ENCODE results near the gene CTTNBP2NL.
"Not testable (repeated sequence)": the region's sequence is repeated elsewhere in the genome, so short reads cannot be mapped to it uniquely, and the experiment has no call there.

The CTTNBP2NL gene

DNA sequence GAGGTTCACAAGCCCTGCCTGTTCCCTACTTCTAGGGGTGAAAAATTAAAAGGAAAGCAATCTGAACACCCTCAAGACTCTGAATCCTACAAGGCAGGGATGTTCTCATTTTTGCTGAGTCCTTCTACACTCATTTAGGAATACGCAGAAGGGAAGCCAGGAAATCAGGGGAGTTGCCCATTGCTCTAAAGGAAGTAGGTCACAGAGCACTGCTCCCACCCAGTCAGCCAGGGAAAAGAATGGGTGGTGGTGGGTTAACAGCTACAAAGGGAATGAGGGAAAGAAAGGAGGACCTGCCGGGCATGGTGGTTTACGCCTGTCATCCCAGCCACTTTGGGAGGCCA is 2.4 kb upstream of the CTTNBP2NL start:
- H3K4me1 ChIP-seq = peaks cover 39 to 71% (median 50%) of the 10 kb centered on the region in 10 experiments
- H3K4me3 ChIP-seq = peak overlapping the region in 5 of 10 experiments; percentile 20 to 97 (median 37); a peak in 5 of 20 replicates

GRCh38 chr1:112394743-112395062 is 1.3 kb upstream of the CTTNBP2NL start:
- H3K27me3 ChIP-seq = no peaks in the 10 kb centered on the region
- H3K9me3 ChIP-seq (replicated peaks in 1 of 11) = no peaks in the 10 kb centered on the region
- H3K4me1 ChIP-seq = peaks cover 39 to 75% (median 50%) of the 10 kb centered on the region in 10 experiments
- peak overlapping the region in 6 of 10 experiments; percentile 13 to 97 (median 72); a peak in 10 of 20 replicates for H3K4me3 ChIP-seq
- H3K36me3 ChIP-seq = no peaks in the 10 kb centered on the region
- no peak for TF ChIP-seq Cebpa-rat (IDR thresholded peaks at IDR 0.05)
- peak overlapping the region in 7 of 11 experiments; percentile 40 to 83 (median 69); a peak in 13 of 22 replicates for H3K9ac ChIP-seq
- H3K27ac ChIP-seq = peak overlapping the region in 10 of 11 experiments; percentile 5 to 91 (median 78); a peak in 19 of 22 replicates
- peaks cover 0 to 24% (median 0%) of the 10 kb centered on the region in 11 experiments; a peak in 3 of 22 replicates for H4K20me1 ChIP-seq
- peak overlapping the region; percentile 28 to 98 (median 89); a peak in 20 of 22 replicates for H3K4me2 ChIP-seq

More for the DNA sequence above, 2.4 kb upstream of the CTTNBP2NL start:
- no peak for TF ChIP-seq Cebpa-rat (IDR thresholded peaks at IDR 0.05)
- H3K27me3 ChIP-seq = no peaks in the 10 kb centered on the region
- H3K4me2 ChIP-seq = peak overlapping the region; percentile 28 to 98 (median 89); a peak in 20 of 22 replicates
- H3K27ac ChIP-seq = peak overlapping the region in 9 of 11 experiments; percentile 43 to 91 (median 83); a peak in 17 of 22 replicates
- H3K9me3 ChIP-seq (replicated peaks in 1 of 11) = no peaks in the 10 kb centered on the region
- no peaks in the 10 kb centered on the region for H3K36me3 ChIP-seq
- H4K20me1 ChIP-seq = peaks cover 0 to 13% (median 0%) of the 10 kb centered on the region in 11 experiments; a peak in 3 of 22 replicates
- H3K9ac ChIP-seq = peak overlapping the region in 7 of 11 experiments; percentile 40 to 83 (median 69); a peak in 14 of 22 replicates

- TF ChIP-seq Cebpa-rat (IDR thresholded peaks at IDR 0.05) = no peak
- peak overlapping the region; percentile 71 to 98 (median 91) for H3K4me2 ChIP-seq
- H3K27ac ChIP-seq = peak overlapping the region; percentile 23 to 91 (median 68); a peak in 18 of 22 replicates
- H3K4me3 ChIP-seq = peak overlapping the region; percentile 87 to 98 (median 96)
- peak overlapping the region; percentile 72 to 83 (median 77) for H3K9ac ChIP-seq
- no peaks in the 10 kb centered on the region for H3K36me3 ChIP-seq
- no peaks in the 10 kb centered on the region for H3K9me3 ChIP-seq (replicated peaks in 1 of 11)
- no peaks in the 10 kb centered on the region for H3K27me3 ChIP-seq
- H3K4me1 ChIP-seq = peaks cover 40 to 80% (median 51%) of the 10 kb centered on the region in 10 experiments
- H4K20me1 ChIP-seq = peaks cover 0 to 30% (median 0%) of the 10 kb centered on the region in 11 experiments; a peak in 4 of 22 replicates
These were observed 676 bp upstream of the CTTNBP2NL start for GRCh38 chr1:112395256-112395820.

- Histone ChIP-seq H4K20me1 (peaks cover 0 to 40% (median under 1%) of the 10 kb centered on the region in 11 experiments; a peak in 9 of 22 replicates), H3K27me3 (no peaks in the 10 kb centered on the region), H3K4me2 (peak overlapping the region; percentile 81 to 98 (median 93)), H3K36me3 (0 out of 22 replicates have a peak, but pooled peaks cover 0 to 1% (median 0%) of the 10 kb centered on the region in 11 experiments), H3K4me3 (peak overlapping the region; percentile 87 to 98 (median 96)), H3K27ac (peak overlapping the region in 10 of 11 experiments; percentile 16 to 91 (median 70); a peak in 16 of 22 replicates), H3K9ac (peak overlapping the region; percentile 72 to 83 (median 77)), H3K9me3 (replicated peaks in 1 of 11) (no peaks in the 10 kb centered on the region), H3K4me1 (peaks cover 33 to 85% (median 44%) of the 10 kb centered on the region in 10 experiments)
- no peak for TF ChIP-seq Cebpa-rat (IDR thresholded peaks at IDR 0.05)
These were observed 848 bp downstream of the CTTNBP2NL start for GRCh38 chr1:112396653-112397471.

GRCh38 chr1:112397841-112398240 is 1.8 kb downstream of the CTTNBP2NL start:
- TF ChIP-seq Cebpa-rat (IDR thresholded peaks at IDR 0.05) = no peak
- 0 out of 22 replicates have a peak, but pooled peaks cover 0 to 3% (median 0%) of the 10 kb centered on the region in 11 experiments for H3K36me3 ChIP-seq
- peak overlapping the region in 10 of 11 experiments; percentile 81 to 96 (median 92); a peak in 16 of 22 replicates for H3K4me2 ChIP-seq
- H3K27ac ChIP-seq = no peak overlapping the region
- no peaks in the 10 kb centered on the region for H3K9me3 ChIP-seq (replicated peaks in 1 of 11)
- H3K27me3 ChIP-seq = no peaks in the 10 kb centered on the region
- peaks cover 0 to 49% (median 7%) of the 10 kb centered on the region in 11 experiments; a peak in 9 of 22 replicates for H4K20me1 ChIP-seq
- peaks cover 33 to 83% (median 41%) of the 10 kb centered on the region in 10 experiments for H3K4me1 ChIP-seq
- peak overlapping the region in 2 of 11 experiments; percentile 35 to 83; a peak in 2 of 22 replicates for H3K9ac ChIP-seq
- peak overlapping the region in 2 of 10 experiments; percentile 97; a peak in 1 of 20 replicates for H3K4me3 ChIP-seq

DNA sequence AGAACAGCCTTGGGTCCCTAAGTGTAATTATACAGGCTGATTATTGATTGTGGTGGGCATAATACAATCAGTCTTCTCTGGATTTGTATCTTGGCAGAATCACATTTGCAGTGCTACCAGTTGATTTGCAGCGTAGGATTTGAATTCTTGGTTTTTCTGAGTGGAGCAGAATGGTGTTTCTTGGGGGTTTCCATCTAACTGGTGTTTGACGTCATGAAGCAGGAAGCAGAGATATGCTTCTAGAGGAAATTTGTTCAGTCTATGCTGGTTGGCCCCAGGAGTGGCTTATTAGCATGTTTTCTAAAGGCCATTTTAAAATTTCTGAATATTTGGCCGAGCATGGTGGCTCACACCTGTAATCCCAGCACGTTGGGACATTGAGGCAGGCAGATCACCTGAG is 3.4 kb downstream of the CTTNBP2NL start:
- no peak overlapping the region for H3K9ac ChIP-seq
- peak overlapping the region in 4 of 11 experiments; percentile 2 to 94 (median 8); a peak in 5 of 22 replicates for H3K4me2 ChIP-seq
- peaks cover 22 to 70% (median 27%) of the 10 kb centered on the region in 10 experiments for H3K4me1 ChIP-seq
- TF ChIP-seq Cebpa-rat (IDR thresholded peaks at IDR 0.05) = no peak
- H4K20me1 ChIP-seq = peaks cover 0 to 64% (median 9%) of the 10 kb centered on the region in 11 experiments; a peak in 10 of 22 replicates
- H3K36me3 ChIP-seq = peaks cover 0 to 7% (median 0%) of the 10 kb centered on the region in 11 experiments; a peak in 1 of 22 replicates
- no peaks in the 10 kb centered on the region for H3K9me3 ChIP-seq (replicated peaks in 1 of 11)
- H3K4me3 ChIP-seq = no peak overlapping the region
- no peaks in the 10 kb centered on the region for H3K27me3 ChIP-seq
- H3K27ac ChIP-seq = no peak overlapping the region

GRCh38 chr1:112400706-112401105 is 4.7 kb downstream of the CTTNBP2NL start:
- H3K36me3 ChIP-seq; H3K27ac ChIP-seq; H3K9me3 ChIP-seq (replicated peaks in 1 of 11); H3K27me3 ChIP-seq; H3K9ac ChIP-seq; H3K4me3 ChIP-seq: not testable (repeated sequence)
- peaks cover 9 to 69% (median 15%) of the 10 kb centered on the region in 10 experiments for H3K4me1 ChIP-seq
- peak overlapping the region in 3 of 11 experiments; percentile 8 to 17 (median 16); a peak in 7 of 22 replicates for H3K4me2 ChIP-seq
- peaks cover 0 to 72% (median 9%) of the 10 kb centered on the region in 11 experiments; a peak in 10 of 22 replicates for H4K20me1 ChIP-seq

DNA sequence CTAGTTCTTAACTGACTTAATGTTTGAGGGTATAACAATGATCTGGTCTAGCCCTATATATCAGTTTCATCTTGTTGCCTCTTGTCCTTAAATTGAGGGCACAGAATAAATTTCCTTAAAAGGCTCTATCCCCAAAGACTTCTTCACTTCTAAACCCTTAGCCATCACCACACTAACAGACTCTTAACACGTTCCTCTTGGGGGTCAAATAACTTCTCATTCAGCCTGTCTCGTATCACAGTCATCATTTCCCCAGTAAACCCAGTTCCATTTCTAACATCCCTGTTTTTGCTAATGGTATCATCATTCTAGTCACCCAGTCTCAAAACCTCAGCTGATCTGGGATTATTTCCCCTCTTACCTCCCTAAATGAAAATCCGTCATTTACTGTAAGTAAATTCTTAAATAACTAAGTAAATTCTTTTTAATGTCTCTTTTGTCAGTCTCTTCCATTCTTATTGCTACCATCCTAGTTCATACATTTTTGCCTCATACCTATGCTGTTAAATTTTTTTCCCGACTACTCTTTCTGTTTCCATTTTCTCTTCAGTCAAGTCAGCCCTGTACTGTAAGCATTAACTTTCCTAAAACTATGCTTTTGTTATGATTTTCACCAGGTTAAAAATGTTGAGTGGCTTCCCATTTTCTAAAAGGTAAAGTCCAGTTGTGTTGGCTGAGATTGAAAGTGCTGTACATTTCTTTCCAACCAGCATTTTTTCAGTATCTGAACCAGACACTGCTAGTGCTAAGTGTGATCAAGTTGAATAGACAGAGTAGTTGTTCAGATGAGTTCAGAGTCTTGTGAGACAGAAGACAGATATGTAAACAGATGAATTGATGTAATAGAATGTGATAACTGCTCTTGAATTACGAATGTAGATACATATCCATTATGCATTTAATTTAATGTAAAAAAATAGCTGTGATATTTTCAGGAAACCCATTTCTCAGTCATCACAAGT is 6.9 kb downstream of the CTTNBP2NL start:
- H3K27me3 ChIP-seq = no peaks in the 10 kb centered on the region
- no peak for TF ChIP-seq Cebpa-rat (IDR thresholded peaks at IDR 0.05)
- H4K20me1 ChIP-seq = peaks cover 0 to 81% (median 9%) of the 10 kb centered on the region in 11 experiments; a peak in 10 of 22 replicates
- peaks cover 0 to 7% (median 0%) of the 10 kb centered on the region in 11 experiments; a peak in 1 of 22 replicates for H3K36me3 ChIP-seq
- peaks cover 0 to 58% (median 3%) of the 10 kb centered on the region in 10 experiments; a peak in 11 of 20 replicates for H3K4me1 ChIP-seq
- no peaks in the 10 kb centered on the region for H3K9me3 ChIP-seq (replicated peaks in 1 of 11)
- H3K4me2 ChIP-seq = no peak overlapping the region
- H3K4me3 ChIP-seq = no peak overlapping the region
- no peak overlapping the region for H3K9ac ChIP-seq
- H3K27ac ChIP-seq = no peak overlapping the region
